ENCODE measurements around the gene CERT1. TPM values are rescaled to one million over a fixed set of nuclear protein-coding genes. Genes with fewer than 3 reads are reported as not detected.
A peak's percentile ranks its signal among the peaks of the same experiment; 100 is the strongest.

Gene CERT1
- total and polyA plus RNA-seq, 4 donors: 16.1 to 86.2 (median 46.1) TPM

GRCh38 chr5:75368391-75368790, 143.0 kb downstream of the CERT1 start:
- TF ChIP-seq CTCF (IDR thresholded peaks at IDR 0.05; ENCODE audit: control extremely low read depth, extremely low read depth): no peak
- Histone ChIP-seq H3K27me3 (ENCODE audit: control insufficient read depth in 3 of 3, insufficient read depth in 3 of 3, low read length in 2 of 3) (no peaks in the 10 kb centered on the region), H3K27ac (ENCODE audit: low read depth in 1 of 2, low read length in 1 of 2) (no peak overlapping the region), H3K9me3 (ENCODE audit: control insufficient read depth in 4 of 4, insufficient read depth in 3 of 4, low read length in 3 of 4) (no peaks in the 10 kb centered on the region), H3K36me3 (ENCODE audit: control insufficient read depth in 4 of 4, insufficient read depth in 4 of 4, low read length in 4 of 4) (peaks cover 0 to 4% (median 0%) of the 10 kb centered on the region in 4 donors), H3K4me1 (ENCODE audit: control insufficient read depth in 5 of 5, insufficient read depth in 5 of 5, low read length in 5 of 5) (peaks cover 0 to 2% (median 0%) of the 10 kb centered on the region in 5 donors), H3K9ac (ENCODE audit: insufficient read depth in 1 of 2, low read length in 2 of 2) (no peak overlapping the region), H3K4me3 (no peak overlapping the region)
- 84 to 85% methylated on average over 4 of the region's 4 CpGs for WGBS, 2 donors
- ATAC-seq (ENCODE audit: insufficient read depth, low FRiP score) (no peak), DNase-seq (peak in 2 of 3 donors; percentile 15 to 24)

GRCh38 chr5:75367401-75367800, 144.0 kb downstream of the CERT1 start:
- ATAC-seq (ENCODE audit: insufficient read depth, low FRiP score) (no peak), DNase-seq (no peak)
- no peak overlapping the region for H3K9ac ChIP-seq (ENCODE audit: insufficient read depth in 1 of 2, low read length in 2 of 2)
- no peaks in the 10 kb centered on the region for H3K9me3 ChIP-seq (ENCODE audit: control insufficient read depth in 4 of 4, insufficient read depth in 3 of 4, low read length in 3 of 4)
- H3K36me3 ChIP-seq (ENCODE audit: control insufficient read depth in 4 of 4, insufficient read depth in 4 of 4, low read length in 4 of 4): no peaks in the 10 kb centered on the region
- H3K27me3 ChIP-seq (ENCODE audit: control insufficient read depth in 3 of 3, insufficient read depth in 3 of 3, low read length in 2 of 3): no peaks in the 10 kb centered on the region
- H3K4me1 ChIP-seq (ENCODE audit: control insufficient read depth in 5 of 5, insufficient read depth in 5 of 5, low read length in 5 of 5): peaks cover 0 to 2% (median 0%) of the 10 kb centered on the region in 5 donors
- no peak overlapping the region for H3K27ac ChIP-seq (ENCODE audit: low read depth in 1 of 2, low read length in 1 of 2)
- no peak overlapping the region for H3K4me3 ChIP-seq
- no peak for TF ChIP-seq CTCF (IDR thresholded peaks at IDR 0.05; ENCODE audit: control extremely low read depth, extremely low read depth)

DNA sequence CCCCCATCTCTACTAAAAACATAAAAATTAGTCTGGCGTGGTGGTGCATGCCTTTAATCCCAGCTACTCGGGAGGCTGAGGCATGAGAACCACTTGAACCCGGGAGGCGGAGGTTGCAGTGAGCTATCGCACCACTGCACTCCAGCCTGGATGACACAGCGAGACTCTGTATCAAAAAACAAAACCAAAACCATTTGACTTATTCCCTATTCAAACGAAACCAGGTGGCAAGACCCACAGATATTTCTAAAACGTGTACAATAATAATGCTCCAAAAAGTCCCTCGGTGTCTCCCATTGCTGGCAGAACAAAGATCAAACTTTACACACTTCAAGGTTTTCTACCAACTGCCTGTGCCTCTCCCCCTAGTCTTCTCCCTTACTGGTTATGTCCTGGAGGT, 144.6 kb downstream of the CERT1 start:
- no peak overlapping the region for H3K27ac ChIP-seq (ENCODE audit: low read depth in 1 of 2, low read length in 1 of 2)
- ATAC-seq (ENCODE audit: insufficient read depth, low FRiP score): no peak
- H3K36me3 ChIP-seq (ENCODE audit: control insufficient read depth in 4 of 4, insufficient read depth in 4 of 4, low read length in 4 of 4): no peaks in the 10 kb centered on the region
- H3K9ac ChIP-seq (ENCODE audit: insufficient read depth in 1 of 2, low read length in 2 of 2): no peak overlapping the region
- H3K27me3 ChIP-seq (ENCODE audit: control insufficient read depth in 3 of 3, insufficient read depth in 3 of 3, low read length in 2 of 3): no peaks in the 10 kb centered on the region
- H3K9me3 ChIP-seq (ENCODE audit: control insufficient read depth in 4 of 4, insufficient read depth in 3 of 4, low read length in 3 of 4): no peaks in the 10 kb centered on the region
- TF ChIP-seq CTCF (IDR thresholded peaks at IDR 0.05; ENCODE audit: control extremely low read depth, extremely low read depth): no peak
- 87 to 89% methylated on average over 9 of the region's 9 CpGs for WGBS, 2 donors
- H3K4me3 ChIP-seq: no peak overlapping the region
- H3K4me1 ChIP-seq (ENCODE audit: control insufficient read depth in 5 of 5, insufficient read depth in 5 of 5, low read length in 5 of 5): peaks cover 0 to 2% (median 0%) of the 10 kb centered on the region in 5 donors
- DNase-seq: no peak

DNA sequence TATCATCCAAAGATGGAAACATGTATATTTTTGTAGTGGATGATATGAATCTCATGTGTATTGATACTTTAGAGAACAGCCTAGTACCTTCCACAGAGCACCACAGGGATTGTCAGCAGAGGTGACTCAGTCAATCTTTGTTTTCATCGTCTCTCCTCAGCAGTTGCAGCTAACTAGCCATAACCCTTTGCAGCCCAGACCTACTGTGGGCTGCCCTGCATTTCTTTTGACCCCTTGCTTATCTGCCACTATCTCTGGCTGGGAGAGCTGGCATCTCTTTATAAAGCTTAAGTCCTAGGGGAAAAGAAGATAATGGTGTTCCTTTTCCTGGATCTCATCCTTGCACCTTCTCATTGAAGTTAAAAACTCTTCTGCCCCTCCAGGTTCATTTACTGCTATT, 145.7 kb downstream of the CERT1 start:
- no peaks in the 10 kb centered on the region for H3K36me3 ChIP-seq (ENCODE audit: control insufficient read depth in 4 of 4, insufficient read depth in 4 of 4, low read length in 4 of 4)
- no peak overlapping the region for H3K27ac ChIP-seq (ENCODE audit: low read depth in 1 of 2, low read length in 1 of 2)
- H3K9me3 ChIP-seq (ENCODE audit: control insufficient read depth in 4 of 4, insufficient read depth in 3 of 4, low read length in 3 of 4): no peaks in the 10 kb centered on the region
- no peak for TF ChIP-seq CTCF (IDR thresholded peaks at IDR 0.05; ENCODE audit: control extremely low read depth, extremely low read depth)
- DNase-seq (no peak), ATAC-seq (ENCODE audit: insufficient read depth, low FRiP score) (no peak)
- no peak overlapping the region for H3K9ac ChIP-seq (ENCODE audit: insufficient read depth in 1 of 2, low read length in 2 of 2)
- peaks cover 0 to 2% (median 0%) of the 10 kb centered on the region in 5 donors for H3K4me1 ChIP-seq (ENCODE audit: control insufficient read depth in 5 of 5, insufficient read depth in 5 of 5, low read length in 5 of 5)
- H3K4me3 ChIP-seq: no peak overlapping the region
- 57 to 60% methylated on average over 1 of the region's 1 CpG for WGBS, 2 donors
- H3K27me3 ChIP-seq (ENCODE audit: control insufficient read depth in 3 of 3, insufficient read depth in 3 of 3, low read length in 2 of 3): no peaks in the 10 kb centered on the region
